ENCODE results near the gene PCDHA8.
"Not testable (repeated sequence)": the region's sequence is repeated elsewhere in the genome, so short reads cannot be mapped to it uniquely, and the experiment has no call there.

Gene PCDHA8, protein sequence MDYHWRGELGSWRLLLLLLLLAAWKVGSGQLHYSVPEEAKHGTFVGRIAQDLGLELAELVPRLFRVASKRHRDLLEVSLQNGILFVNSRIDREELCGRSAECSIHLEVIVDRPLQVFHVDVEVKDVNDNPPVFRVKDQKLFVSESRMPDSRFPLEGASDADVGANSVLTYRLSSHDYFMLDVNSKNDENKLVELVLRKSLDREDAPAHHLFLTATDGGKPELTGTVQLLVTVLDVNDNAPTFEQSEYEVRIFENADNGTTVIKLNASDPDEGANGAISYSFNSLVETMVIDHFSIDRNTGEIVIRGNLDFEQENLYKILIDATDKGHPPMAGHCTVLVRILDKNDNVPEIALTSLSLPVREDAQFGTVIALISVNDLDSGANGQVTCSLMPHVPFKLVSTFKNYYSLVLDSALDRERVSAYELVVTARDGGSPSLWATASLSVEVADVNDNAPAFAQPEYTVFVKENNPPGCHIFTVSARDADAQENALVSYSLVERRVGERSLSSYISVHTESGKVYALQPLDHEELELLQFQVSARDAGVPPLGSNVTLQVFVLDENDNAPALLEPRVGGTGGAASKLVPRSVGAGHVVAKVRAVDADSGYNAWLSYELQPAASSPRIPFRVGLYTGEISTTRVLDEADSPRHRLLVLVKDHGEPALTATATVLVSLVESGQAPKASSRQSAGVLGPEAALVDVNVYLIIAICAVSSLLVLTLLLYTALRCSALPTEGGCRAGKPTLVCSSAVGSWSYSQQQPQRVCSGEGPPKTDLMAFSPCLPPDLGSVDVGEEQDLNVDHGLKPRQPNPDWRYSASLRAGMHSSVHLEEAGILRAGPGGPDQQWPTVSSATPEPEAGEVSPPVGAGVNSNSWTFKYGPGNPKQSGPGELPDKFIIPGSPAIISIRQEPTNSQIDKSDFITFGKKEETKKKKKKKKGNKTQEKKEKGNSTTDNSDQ

DNA sequence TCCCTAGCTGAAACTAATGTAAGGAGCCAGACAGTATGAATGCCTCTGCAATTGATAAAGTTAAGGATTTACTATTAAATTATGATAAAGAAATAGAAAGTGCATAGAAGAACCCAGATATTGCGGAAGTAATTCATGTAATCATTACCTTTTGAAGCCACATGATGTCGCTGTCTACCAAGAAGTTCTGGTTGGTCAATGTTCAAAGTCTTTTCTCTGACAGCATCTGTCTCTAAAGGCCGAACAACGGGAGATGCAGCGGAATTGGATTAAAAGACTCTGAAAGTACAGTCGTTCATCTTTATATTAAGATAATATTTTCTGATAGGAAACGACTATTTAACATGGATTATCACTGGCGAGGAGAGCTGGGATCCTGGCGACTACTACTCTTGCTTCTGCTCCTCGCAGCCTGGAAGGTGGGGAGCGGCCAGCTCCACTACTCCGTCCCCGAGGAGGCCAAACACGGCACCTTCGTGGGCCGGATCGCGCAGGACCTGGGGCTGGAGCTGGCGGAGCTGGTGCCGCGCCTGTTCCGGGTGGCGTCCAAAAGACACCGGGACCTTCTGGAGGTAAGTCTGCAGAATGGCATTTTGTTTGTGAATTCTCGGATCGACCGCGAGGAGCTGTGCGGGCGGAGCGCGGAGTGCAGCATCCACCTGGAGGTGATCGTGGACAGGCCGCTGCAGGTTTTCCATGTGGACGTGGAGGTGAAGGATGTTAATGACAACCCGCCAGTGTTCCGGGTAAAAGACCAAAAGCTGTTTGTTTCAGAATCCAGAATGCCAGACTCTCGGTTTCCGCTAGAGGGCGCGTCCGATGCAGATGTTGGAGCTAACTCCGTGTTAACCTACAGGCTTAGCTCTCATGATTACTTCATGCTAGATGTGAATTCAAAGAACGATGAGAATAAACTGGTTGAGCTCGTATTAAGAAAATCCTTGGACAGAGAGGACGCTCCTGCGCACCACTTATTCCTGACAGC is at the start of gene PCDHA8:
Gene PCDHA8 (plus strand): TSS at position 210 of the 985 bp plus-strand sequence. CDS start 135 bp downstream, at position 345.
- no peak within 1 kb of the TSS for H3K4me3 ChIP-seq (ENCODE audit: low read depth, low read length)
- DNase-seq (ENCODE audit: low read depth): peak; percentile 72
- TF ChIP-seq, protein P1, sequence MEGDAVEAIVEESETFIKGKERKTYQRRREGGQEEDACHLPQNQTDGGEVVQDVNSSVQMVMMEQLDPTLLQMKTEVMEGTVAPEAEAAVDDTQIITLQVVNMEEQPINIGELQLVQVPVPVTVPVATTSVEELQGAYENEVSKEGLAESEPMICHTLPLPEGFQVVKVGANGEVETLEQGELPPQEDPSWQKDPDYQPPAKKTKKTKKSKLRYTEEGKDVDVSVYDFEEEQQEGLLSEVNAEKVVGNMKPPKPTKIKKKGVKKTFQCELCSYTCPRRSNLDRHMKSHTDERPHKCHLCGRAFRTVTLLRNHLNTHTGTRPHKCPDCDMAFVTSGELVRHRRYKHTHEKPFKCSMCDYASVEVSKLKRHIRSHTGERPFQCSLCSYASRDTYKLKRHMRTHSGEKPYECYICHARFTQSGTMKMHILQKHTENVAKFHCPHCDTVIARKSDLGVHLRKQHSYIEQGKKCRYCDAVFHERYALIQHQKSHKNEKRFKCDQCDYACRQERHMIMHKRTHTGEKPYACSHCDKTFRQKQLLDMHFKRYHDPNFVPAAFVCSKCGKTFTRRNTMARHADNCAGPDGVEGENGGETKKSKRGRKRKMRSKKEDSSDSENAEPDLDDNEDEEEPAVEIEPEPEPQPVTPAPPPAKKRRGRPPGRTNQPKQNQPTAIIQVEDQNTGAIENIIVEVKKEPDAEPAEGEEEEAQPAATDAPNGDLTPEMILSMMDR (IDR thresholded peaks at IDR 0.05; ENCODE audit: low read depth, low read length): peak; percentile 78
- TF ChIP-seq MYC (IDR thresholded peaks at IDR 0.05; ENCODE audit: low read depth, low read length): no peak

DNA sequence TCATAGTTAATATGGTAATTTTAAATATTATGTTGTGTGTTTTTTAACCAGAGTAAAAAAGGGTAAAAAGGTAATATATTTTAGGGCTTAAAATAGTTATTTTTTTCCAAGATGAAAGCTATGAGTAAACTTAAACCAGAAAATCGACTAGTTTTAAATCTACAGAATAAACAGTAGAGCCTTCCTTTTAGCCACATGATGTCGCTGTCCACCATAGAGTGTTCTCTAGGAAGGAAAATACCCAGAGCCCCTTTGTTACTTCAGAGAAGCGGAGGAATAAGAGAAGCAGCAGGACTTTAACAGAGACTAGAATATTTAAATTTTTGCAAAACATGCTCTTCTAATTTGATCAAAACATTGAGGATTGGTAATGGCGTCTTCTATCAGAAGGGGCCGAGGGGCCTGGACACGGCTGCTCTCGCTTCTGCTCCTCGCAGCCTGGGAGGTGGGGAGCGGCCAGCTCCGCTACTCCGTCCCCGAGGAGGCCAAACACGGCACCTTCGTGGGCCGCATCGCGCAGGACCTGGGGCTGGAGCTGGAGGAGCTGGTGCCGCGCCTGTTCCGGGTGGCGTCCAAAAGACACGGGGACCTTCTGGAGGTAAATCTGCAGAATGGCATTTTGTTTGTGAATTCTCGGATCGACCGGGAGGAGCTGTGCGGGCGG is 46.3 kb upstream of the PCDHA8 start, which contains the start of gene PCDHA2:
Gene PCDHA2 (plus strand): TSS at position 258 of the 664 bp plus-strand sequence.
- DNase-seq (ENCODE audit: low read depth): peak; percentile 22
- H3K4me3 ChIP-seq (ENCODE audit: low read depth, low read length): no peak within 1 kb of the TSS
- TF ChIP-seq POLR2A (IDR thresholded peaks at IDR 0.05; ENCODE audit: extremely low read depth, insufficient read length) (no peak), MYC (IDR thresholded peaks at IDR 0.05; ENCODE audit: low read depth, low read length) (no peak)
- TF ChIP-seq, protein P1 (IDR thresholded peaks at IDR 0.05; ENCODE audit: low read depth, low read length): peak; percentile 15
- TF ChIP-seq, protein P2, sequence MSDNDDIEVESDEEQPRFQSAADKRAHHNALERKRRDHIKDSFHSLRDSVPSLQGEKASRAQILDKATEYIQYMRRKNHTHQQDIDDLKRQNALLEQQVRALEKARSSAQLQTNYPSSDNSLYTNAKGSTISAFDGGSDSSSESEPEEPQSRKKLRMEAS (IDR thresholded peaks at IDR 0.05; ENCODE audit: low read depth, low read length): no peak

DNA sequence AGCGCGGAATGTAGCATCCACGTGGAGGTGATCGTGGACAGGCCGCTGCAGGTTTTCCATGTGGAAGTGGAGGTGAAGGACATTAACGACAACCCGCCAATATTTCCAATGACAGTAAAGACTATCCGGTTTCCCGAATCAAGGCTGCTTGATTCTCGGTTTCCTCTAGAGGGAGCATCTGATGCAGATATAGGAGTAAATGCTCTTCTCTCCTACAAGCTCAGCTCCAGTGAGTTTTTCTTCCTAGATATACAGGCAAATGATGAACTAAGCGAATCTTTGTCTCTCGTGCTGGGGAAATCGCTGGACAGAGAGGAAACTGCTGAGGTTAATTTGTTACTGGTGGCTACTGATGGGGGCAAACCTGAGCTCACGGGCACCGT is 45.7 kb upstream of the PCDHA8 start:
- H3K4me3 ChIP-seq (ENCODE audit: low read depth, low read length): no peak overlapping the region
- TF ChIP-seq, protein P1 (IDR thresholded peaks at IDR 0.05; ENCODE audit: low read depth, low read length): no peak
- TF ChIP-seq POLR2A (IDR thresholded peaks at IDR 0.05; ENCODE audit: extremely low read depth, insufficient read length) (no peak), MYC (IDR thresholded peaks at IDR 0.05; ENCODE audit: low read depth, low read length) (no peak)
- TF ChIP-seq, protein P2 (IDR thresholded peaks at IDR 0.05; ENCODE audit: low read depth, low read length): no peak
- DNase-seq (ENCODE audit: low read depth): no peak

DNA sequence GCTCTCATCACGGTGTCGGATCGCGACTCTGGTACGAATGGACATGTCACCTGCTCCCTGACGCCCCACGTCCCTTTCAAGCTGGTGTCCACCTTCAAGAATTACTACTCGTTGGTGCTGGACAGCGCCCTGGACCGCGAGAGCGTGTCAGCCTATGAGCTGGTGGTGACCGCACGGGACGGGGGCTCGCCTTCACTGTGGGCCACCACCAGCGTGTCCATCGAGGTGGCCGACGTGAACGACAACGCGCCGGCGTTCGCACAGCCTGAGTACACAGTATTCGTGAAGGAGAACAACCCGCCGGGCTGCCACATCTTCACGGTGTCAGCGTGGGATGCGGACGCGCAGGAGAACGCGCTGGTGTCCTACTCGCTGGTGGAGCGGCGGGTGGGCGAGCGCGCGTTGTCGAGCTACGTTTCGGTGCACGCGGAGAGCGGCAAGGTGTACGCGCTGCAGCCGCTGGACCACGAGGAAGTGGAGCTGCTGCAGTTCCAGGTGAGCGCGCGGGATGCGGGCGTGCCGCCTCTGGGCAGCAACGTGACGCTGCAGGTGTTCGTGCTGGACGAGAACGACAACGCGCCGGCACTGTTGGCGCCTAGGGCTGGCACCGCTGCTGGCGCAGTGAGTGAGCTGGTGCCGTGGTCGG is 44.8 kb upstream of the PCDHA8 start:
- H3K4me3 ChIP-seq (ENCODE audit: low read depth, low read length); DNase-seq (ENCODE audit: low read depth): not testable (repeated sequence)

DNA sequence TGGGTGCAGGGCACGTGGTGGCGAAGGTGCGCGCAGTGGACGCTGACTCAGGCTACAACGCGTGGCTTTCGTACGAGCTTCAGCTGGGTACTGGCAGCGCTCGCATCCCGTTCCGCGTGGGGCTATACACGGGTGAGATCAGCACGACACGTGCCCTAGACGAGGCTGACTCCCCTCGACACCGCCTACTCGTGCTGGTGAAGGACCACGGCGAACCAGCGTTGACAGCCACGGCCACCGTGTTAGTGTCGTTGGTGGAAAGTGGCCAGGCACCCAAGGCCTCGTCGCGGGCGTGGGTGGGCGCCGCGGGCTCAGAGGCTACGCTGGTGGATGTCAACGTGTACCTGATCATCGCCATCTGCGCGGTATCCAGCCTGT is 44.3 kb upstream of the PCDHA8 start:
- TF ChIP-seq MYC (IDR thresholded peaks at IDR 0.05; ENCODE audit: low read depth, low read length) (no peak), POLR2A (IDR thresholded peaks at IDR 0.05; ENCODE audit: extremely low read depth, insufficient read length) (no peak)
- TF ChIP-seq, protein P2 (IDR thresholded peaks at IDR 0.05; ENCODE audit: low read depth, low read length): no peak
- TF ChIP-seq, protein P1 (IDR thresholded peaks at IDR 0.05; ENCODE audit: low read depth, low read length): no peak
- no peak overlapping the region for H3K4me3 ChIP-seq (ENCODE audit: low read depth, low read length)
- DNase-seq (ENCODE audit: low read depth): no peak
